22Rv1 (cell line): ENCODE data around the gene TLR7.

Experiments
- CTCF ChIP-seq: fragments of 450-650 bp; IDR thresholded peaks from 2 replicates; pipeline ENCODE4 v1.5.1; 2017; ENCODE audit warnings: mild to moderate bottlenecking
- ZFX ChIP-seq: fragments of 450-650 bp; IDR thresholded peaks from 2 replicates; pipeline ENCODE4 v1.6.1; 2017; ENCODE audit warnings: antibody characterized with exemption, borderline replicate concordance

DNA sequence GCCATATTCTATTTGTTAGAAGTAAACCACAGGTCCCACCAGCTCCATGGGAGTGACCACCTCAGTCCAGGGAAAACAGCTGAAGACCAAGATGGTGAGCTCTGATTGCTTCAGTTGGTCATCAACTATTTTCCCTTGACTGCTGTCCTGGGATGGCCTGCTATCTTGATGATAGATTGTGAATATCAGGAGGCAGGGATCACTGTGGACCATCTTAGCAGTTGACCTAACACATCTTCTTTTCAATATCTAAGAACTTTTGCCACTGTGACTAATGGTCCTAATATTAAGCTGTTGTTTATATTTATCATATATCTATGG, 55.7 kb downstream of the TLR7 start:
- TF ChIP-seq CTCF = no peak
- TF ChIP-seq ZFX = no peak
